Ovary (tissue), 3 donors: Measurements from ENCODE around the gene SESN3.

Source experiments
- CTCF ChIP-seq, 3 donors: fragments of 450-650 bp in 2 of 3; fragments of 200-600 bp in 1 of 3; IDR thresholded peaks; one replicate each; pipeline versions ENCODE4 v1.5.1 to v1.8.0; 2016 to 2022; ENCODE audit warnings: antibody characterized with exemption in 3 of 3, mild to moderate bottlenecking in 1 of 3
- POLR2A ChIP-seq: fragments of 450-650 bp; IDR thresholded peaks from one replicate; pipeline ENCODE4 v1.6.1; 2017; ENCODE audit warnings: antibody characterized with exemption, mild to moderate bottlenecking, moderate library complexity
- donor health status: DM: no; HTN: no; CAD: no.

- TF ChIP-seq CTCF (IDR thresholded peaks at IDR 0.05) (no peak), POLR2A (no peak)
Observed at GRCh38 chr11:95228081-95228749, 2.8 kb downstream of the SESN3 start.
